ENCODE measurements around the gene CLASP1.
"Not testable (repeated sequence)": the region's sequence is repeated elsewhere in the genome, so short reads cannot be mapped to it uniquely, and the experiment has no call there.

Gene CLASP1

GRCh38 chr2:121342751-121343150 lies 306.5 kb downstream of the CLASP1 start:
- no peak for FAIRE-seq

DNA sequence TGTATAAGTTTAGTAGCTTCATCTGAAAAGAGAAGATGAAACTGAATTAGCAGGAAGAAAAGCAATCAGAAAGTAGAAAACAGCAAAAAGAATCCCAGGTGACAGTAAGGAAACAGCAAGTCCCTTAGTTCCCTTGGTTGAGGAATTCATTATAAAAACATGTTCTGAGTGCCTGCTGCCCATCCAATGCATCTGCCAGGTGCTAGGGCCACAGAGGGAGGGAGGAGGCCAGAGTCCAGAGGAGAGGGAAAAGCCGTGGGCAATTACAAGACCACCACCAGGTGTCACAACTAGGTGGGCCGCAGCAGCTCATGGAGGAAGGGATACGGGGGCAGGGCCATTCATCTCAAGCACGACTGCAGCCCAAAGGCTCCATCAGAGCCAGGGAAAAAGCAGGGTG lies 308.3 kb downstream of the CLASP1 start:
- FAIRE-seq: no peak

DNA sequence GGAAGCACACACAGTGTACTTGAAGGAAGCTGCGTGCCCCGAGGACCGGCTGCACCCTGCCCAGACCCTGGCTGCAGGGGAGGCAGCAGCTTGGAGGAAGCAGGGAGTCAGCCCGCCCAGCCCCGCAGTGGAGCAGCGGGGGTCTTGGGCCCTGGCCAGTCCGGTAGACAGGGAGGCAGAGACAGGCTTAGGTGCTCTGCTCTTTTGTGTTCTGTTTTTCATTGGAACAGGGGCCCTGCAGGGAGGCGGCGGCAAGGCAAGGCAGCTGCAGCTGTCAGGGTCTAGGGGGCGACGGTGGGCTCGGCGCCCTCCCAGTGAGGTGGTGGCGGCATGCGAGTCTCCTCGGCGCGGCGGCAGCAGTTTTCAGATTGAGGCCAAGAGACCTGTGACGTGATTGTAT lies 311.0 kb downstream of the CLASP1 start:
- FAIRE-seq: no peak

DNA sequence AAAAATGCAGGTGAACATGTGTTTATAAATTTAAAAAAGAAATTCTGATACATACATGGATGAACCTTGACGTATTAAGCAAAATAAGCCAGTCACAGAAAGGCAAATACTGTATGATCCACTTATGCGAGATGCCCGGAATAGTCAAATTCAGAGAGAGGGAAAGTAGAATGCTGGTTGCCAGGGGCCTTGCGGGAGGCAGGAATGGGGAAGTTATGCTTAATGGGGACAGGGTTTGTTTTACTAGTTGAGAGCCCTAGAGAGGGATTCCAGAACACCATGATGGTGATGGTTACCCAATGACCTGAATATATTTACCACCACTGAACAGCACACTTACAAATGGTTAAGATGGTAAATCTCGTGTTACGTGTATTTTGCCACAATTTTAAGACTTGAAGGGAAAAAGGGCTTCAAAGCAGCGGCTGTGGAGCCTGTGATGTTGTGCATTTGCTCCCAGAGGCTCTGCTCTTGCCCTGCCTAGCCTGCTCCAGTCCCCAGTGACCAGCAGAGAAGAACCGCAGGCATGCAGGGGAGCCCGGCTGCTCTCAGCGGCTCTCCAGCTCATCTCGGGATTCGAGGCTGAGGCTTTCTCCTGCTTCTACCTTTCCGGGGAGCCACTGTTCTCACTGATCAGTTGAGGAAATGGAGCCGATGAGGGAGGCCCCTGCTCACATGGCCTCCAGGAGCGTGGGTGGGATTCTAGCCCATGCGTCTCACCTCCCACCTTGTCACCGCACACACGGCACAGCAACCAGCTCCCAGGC lies 312.6 kb downstream of the CLASP1 start:
- FAIRE-seq: no peak

DNA sequence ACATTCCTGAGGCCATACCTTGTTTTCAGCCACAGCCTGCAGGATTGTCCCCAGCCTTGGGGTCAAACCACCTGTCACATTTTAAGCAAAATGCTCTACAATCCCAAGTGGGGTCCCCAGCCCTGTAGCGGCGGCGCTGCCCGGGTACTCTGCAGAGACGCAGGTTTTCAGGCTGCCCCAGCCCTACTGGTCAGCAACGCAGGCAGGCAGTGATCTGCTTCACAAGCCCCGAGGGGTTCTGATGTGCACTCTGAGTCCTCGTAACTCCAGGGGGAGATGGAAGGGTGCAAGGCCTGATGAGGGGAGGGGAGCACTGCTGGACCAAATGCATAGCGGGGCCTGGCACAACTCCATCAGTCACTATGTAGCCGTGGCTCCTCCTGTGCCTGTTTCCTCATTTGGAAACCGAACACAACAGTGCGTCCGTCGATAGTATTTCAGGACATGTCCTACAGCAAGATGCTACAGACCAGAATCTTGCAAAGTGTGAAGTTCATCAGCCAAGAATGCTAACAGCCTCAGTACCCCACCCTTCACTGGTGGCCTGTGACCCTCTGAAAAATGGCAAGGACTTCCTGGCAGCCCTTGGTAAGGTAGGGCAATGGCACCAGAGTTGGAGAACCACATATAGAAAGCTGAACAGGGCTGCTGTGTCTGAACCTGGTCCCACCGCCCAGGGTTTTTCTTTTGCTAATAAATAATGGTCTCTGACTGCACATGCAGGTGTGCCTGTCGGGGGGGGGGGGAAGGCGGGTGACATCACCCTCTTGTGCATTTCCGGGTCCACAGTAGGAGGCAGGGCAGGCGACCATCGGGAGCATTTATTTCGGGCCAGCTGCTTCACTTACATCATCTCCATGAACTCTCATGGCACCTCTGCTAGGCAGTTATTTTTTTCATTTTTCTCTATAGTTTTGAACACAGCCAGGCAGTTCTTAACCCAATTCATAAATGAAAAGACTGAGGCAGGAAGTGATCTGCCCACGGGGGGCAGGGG lies 313.7 kb downstream of the CLASP1 start:
- FAIRE-seq: no peak

- no peak for FAIRE-seq
These were observed 314.5 kb downstream of the CLASP1 start for GRCh38 chr2:121334581-121335293.

DNA sequence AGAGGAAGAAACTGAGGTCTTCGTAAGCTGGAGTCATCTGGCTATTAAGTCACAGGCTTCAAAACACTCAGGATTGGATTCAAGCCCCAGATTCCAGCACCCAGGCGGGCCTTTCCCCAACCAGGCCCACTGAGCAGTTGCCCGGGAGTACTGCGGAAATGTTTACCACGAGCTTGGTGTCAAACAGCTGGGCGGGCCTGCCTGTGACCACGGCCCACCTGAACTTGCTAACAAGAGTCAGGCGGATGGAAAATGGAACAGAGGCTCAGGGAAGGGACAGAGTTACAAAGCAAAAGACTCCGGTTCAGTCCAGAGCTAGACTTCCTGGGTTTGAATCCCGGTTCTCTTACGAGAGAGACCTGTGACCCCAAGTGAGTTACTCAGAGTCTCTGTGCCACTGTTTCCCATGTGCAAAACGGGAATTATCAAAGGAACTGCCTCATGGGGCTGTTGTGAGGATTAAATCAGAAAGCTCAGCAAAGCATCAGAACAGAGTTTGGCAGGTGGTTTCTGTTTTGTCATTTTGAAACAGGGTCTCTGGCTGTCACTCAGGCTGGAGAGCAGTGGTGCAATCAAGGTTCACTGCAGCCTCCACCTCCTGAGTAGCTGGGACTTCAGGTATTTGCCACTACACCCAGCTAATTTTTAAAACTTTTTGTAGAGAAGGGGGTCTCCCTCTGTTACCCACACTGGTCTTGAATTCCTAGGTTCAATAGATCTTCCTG lies 315.3 kb downstream of the CLASP1 start:
- FAIRE-seq: no peak

DNA sequence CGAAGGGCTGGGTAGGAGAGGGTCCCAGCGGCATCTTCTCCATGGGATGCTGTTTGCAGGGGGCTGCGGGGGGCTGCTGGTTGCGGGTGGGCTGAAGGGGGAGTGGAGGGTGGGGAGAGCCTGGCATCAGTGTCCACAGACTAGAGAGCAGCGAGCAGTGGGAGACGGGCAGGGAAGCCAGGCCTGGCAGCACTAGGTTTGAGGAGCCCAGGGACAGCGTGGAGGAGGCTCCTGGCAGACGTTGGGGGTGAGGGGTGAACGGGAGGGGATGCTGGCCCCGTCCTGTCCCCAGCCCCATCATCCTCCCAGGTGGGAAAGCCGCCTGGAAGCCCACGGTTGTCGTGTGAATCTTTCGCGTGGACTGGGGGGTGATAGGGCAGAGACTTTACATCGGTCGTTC lies 316.0 kb downstream of the CLASP1 start:
- FAIRE-seq: no peak

DNA sequence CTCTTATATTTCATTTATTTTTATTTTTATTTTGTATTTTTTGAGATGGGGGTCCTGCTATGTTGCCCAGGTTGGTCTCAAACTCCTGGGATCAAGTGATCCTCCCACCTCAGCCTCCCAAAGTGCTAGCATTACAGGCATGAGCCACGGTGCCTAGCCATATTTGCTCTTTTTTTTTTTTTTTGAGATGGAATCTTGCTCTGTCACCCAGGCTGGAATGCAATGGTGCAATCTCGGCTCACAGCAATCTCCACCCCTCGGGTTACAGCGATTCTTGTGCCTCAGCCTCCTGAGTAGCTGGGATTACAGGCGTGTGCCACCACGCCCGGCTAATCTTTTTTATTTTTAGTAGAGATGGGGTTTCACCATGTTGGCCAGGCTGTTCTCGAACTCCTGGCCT lies 317.9 kb downstream of the CLASP1 start:
- not testable (repeated sequence) for FAIRE-seq

DNA sequence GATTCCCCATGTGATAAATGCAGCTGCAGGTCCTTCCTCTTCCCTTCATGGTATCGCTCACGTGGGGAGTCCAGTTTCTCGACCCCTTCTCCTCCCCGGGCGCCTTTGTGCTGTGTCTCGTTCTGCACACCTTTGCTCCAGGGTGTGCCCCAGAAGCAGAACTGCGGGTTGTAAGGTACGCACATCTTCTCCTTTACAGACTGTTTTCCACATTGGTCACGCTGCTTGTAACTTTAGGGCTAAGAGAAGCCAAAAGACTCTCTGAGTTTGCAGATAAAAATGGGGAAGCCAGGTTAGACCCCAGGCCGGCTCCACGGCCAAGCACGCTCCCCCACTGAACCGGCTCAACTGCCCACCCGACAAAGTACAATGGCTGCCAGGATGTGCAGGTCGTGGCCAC lies 318.3 kb downstream of the CLASP1 start:
- no peak for FAIRE-seq

DNA sequence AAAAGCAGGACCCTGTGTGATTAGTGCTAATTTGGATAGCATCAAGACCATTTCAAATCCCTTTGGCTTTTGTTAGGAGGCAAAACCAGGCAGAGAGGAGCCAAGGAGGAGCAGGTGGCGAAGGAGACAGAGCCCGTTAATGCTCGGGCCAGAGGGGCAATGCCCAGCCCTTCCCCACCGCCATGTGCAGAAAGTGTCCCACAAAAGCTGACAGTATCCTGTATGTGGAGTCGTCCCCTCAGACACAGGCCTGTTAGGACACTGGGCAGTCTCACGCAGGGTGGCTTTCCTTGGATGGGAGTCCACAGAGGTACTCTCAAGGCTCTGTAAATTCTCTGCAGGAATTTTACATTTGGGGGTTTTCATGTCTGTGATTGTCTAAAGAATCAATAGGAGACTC lies 319.5 kb downstream of the CLASP1 start:
- no peak for FAIRE-seq

DNA sequence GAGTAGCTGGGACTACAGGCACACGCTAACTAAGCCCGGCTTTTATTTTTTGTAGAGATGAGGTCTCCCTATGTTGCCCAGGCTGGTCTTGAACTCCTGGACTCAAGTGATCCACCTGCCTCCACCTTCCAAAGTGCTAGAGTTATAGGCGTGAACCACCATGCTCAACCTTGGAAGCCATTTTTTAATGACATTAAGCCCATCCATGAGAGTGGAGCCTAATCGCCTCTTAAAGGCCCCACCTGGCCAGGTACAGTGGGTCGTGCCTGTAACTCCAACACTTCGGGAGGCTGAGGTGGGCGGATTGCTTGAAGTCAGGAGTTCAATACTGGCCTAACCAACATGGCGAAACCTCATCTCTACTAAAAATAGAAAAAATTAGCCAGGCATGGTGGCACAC lies 322.6 kb downstream of the CLASP1 start:
- FAIRE-seq: no peak

DNA sequence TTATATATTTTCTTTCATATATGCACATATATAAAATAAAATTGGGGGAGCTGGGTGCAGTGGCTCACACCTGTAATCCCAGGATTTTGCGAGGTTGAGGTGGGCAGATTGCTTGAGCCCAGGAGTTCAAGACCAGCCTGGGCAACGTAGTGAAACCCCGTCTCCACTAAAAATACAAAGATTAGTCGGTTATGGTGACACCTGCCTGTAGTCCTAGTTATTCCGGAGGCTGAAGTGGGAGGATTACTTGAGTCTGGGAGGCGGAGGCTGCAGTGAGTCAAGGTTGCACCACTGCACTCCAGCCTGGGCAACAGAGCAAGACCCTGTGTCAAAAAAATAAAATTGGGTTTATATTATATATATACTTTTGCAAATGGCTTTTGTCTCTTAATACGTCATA lies 324.7 kb downstream of the CLASP1 start:
- no peak for FAIRE-seq

GRCh38 chr2:121321476-121321875 lies 327.8 kb downstream of the CLASP1 start:
- no peak for FAIRE-seq

GRCh38 chr2:121319941-121320340 lies 329.3 kb downstream of the CLASP1 start:
- FAIRE-seq: no peak

GRCh38 chr2:121316986-121317385 lies 332.3 kb downstream of the CLASP1 start:
- FAIRE-seq: no peak

DNA sequence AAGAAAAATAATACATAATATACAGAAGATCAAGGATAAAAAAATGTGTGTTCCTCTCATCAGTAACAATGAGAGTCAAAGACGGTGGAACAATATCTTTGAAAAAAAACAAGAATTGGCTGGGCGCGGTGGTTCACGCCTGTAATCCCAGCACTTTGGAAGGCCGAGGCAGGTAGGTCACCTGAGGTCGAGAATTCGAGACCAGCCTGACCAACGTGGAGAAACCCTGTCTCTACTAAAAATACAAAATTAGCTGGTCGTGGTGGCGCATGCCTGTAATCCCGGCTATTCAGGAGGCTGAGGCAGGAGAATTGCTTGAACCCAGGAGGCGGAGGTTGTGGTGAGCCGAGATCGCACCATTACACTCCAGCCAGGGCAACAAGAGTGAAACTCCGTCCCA lies 335.6 kb downstream of the CLASP1 start:
- FAIRE-seq: not testable (repeated sequence)

- no peak for FAIRE-seq
These were observed 339.5 kb downstream of the CLASP1 start for GRCh38 chr2:121309801-121310200.

- FAIRE-seq: no peak
These were observed 339.9 kb downstream of the CLASP1 start for GRCh38 chr2:121309323-121309722.

DNA sequence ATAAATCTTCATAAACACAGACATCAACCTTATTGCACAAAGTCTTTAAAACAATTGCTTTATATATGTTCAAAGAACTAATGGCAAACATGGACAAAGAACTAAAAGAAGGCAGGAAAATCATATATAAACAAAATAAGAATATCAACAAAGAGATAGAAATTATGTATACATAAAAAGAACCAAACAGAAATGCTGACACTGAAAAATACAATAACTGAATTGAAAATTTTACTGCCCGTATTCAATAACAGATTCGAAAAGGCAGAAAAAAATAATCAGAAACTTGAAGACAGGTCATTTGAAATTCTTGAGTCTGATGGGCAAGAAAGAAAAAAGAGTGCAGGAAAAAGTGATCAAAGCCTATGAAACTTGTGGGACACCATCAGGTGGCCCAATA lies 342.2 kb downstream of the CLASP1 start:
- no peak for FAIRE-seq

DNA sequence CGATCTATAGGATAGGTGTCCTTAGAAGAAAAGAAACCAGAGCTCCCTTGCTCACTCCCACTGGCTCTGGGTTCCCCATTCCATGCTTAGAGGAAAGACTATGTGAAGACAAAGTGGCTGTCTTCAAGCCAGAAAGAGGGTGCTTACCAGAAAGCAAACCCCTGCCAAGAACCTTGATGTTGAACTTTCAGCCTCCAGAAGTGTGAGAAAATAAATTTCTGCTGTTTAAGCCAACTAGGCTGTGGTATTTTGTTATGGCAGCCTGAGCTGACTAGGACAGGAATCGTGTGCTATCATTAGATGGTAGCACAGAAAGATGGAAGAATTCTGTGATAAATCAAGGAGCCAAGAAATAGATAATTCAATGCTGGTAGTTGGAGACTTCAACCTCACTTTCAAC lies 344.3 kb downstream of the CLASP1 start:
- FAIRE-seq: no peak

- no peak for FAIRE-seq
These were observed 345.6 kb downstream of the CLASP1 start for GRCh38 chr2:121303531-121304263.
